WI38 (cell line): ENCODE measurements around the gene ACVR1.
"Not testable (repeated sequence)": the region's sequence is repeated elsewhere in the genome, so short reads cannot be mapped to it uniquely, and the experiment has no call there.

ENCODE experiments used
- H3K4me3 ChIP-seq: 2 replicates; pipeline ENCODE4 v1.5.1; 2011; ENCODE audit warnings: low read depth, mild to moderate bottlenecking, control low read depth, low read length
- CTCF ChIP-seq: IDR thresholded peaks from 2 replicates; pipeline ENCODE4 v1.5.1; 2012; ENCODE audit warnings: low read depth, mild to moderate bottlenecking, control low read depth, low read length

ACVR1 gene

GRCh38 chr2:157722580-157723234 is 153.4 kb downstream of the ACVR1 start:
- no peak for TF ChIP-seq CTCF
- H3K4me3 ChIP-seq: no peak overlapping the region

GRCh38 chr2:157720504-157720903 is 155.6 kb downstream of the ACVR1 start:
- no peak overlapping the region for H3K4me3 ChIP-seq
- TF ChIP-seq CTCF: no peak

GRCh38 chr2:157704653-157705052 is 171.5 kb downstream of the ACVR1 start:
- H3K4me3 ChIP-seq: not testable (repeated sequence)

GRCh38 chr2:157704148-157704547 is 172.0 kb downstream of the ACVR1 start:
- H3K4me3 ChIP-seq: not testable (repeated sequence)

GRCh38 chr2:157699806-157700205 is 176.3 kb downstream of the ACVR1 start:
- no peak for TF ChIP-seq CTCF
- no peak overlapping the region for H3K4me3 ChIP-seq

GRCh38 chr2:157699009-157699408 is 177.1 kb downstream of the ACVR1 start:
- no peak for TF ChIP-seq CTCF
- no peak overlapping the region for H3K4me3 ChIP-seq

- no peak for TF ChIP-seq CTCF
- H3K4me3 ChIP-seq: no peak overlapping the region
Observed at GRCh38 chr2:157698430-157698829, 177.7 kb downstream of the ACVR1 start.

GRCh38 chr2:157696036-157696435 is 180.1 kb downstream of the ACVR1 start:
- TF ChIP-seq CTCF: no peak
- no peak overlapping the region for H3K4me3 ChIP-seq

GRCh38 chr2:157692768-157693167 is 183.4 kb downstream of the ACVR1 start:
- no peak overlapping the region for H3K4me3 ChIP-seq
- TF ChIP-seq CTCF: no peak
